ENCODE data around the gene APPBP2.
"Not testable (repeated sequence)": the region's sequence is repeated elsewhere in the genome, so short reads cannot be mapped to it uniquely, and the experiment has no call there.

The APPBP2 gene

DNA sequence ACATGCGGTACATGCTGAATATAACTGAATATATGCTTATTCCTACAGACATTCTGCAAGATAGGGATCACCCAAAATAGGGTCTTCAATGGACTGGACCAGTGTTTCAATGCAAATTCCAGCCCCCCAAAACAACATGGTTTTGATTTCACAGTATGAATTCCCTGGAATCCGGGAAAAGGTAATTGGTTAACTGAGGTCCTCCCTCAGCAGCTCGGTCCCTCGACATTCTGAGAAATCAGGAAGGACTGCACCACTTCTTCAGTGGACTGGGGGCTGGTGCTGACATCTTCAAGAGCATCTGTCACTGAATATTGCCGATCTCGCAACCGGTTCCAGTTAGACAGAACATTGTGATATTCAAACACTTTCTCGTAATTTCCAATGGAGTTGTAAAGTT, 78.7 kb downstream of the APPBP2 start:
- no peak for DNase-seq
- in situ Hi-C loops (cut with MboI; ENCODE audit: low pct_unique_long_range_greater_than_20kb, low sequenced_read_pairs): no loop called here

GRCh38 chr17:60445144-60445543, 80.9 kb downstream of the APPBP2 start:
- in situ Hi-C loops (cut with MboI; ENCODE audit: low pct_unique_long_range_greater_than_20kb, low sequenced_read_pairs): no loop called here
- no peak for DNase-seq

DNA sequence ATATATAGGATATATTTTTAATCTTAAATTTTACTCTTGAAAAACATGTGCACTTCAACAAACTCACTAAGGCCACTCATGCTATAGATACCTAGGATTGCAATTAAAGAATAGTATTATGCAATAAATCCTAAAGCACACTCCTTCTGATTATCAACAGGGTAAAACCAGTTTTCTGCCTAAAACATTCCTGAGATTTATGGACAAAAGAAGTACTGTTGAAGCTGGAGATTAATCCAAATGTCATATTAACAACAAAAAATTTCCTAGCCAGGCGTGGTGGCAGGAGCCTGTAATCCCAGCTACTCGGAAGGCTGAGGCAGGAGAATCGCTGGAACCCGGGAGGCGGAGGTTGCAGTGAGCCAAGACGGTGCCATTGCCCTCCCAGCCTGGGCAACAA, 82.3 kb downstream of the APPBP2 start:
- no peak for DNase-seq
- in situ Hi-C loops (cut with MboI; ENCODE audit: low pct_unique_long_range_greater_than_20kb, low sequenced_read_pairs): no loop called here

DNA sequence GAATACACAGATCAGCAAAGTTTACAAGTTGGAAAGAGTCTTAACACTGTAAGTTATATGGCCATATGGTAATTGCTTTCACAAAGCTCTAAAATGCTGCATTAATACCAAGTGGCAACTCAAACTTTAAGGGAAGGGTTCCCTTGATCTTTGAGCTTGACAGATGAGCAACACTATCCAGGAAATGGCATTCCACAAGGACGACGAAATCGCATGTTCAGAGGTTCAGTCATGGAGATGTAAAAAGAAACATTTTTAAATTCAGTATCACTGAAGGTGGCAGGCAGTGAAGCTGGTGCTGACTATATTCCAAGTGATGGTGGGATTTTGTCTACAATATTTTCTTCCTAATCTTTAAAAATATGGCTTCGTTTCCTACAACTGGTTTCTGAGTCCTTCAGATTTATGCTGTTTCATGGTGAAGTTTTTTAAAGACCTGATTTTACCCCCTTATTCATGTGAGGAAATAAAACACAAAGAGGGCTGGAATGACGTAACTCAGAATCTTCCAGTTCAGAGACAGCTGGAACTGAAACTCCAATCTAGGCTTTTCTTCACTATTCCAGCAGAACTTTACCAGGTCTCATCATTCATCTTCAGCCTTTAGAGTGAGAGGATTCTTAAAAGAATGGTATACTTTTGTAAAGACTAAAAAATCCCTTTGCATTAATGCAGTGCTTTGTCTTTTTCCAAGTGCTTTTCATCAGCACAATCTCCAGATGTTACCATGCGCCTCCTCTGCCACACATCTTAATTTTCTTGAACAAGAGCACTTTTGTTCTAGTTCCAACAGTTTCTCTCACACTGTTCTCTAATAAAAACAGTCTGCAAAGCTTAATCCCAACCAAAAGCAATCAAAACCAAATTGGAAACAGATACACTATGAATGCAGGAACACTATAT, 83.5 kb downstream of the APPBP2 start:
- DNase-seq: no peak
- in situ Hi-C loops (cut with MboI; ENCODE audit: low pct_unique_long_range_greater_than_20kb, low sequenced_read_pairs): no loop called here

DNA sequence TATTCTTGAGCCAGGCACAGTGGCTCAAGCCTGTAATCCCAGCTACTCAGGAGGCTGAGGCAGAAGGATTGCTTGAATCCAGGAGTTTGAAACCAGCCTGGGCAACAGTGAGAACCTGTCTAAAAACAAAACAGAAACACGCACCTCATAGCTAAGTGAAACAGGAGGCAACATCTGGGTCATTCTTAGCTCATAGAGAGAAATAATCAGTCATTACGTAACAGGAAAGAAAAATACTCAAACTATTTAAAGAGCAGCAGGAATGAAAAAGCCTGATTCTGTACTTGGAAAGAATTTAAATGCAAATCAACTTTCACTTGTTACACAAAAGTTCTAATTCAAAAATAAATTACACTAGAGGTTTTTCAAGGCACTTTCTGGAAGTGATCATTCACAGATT, 86.5 kb downstream of the APPBP2 start:
- DNase-seq: peak; percentile 36
- in situ Hi-C loops (cut with MboI; ENCODE audit: low pct_unique_long_range_greater_than_20kb, low sequenced_read_pairs): no loop called here

- DNase-seq: no peak
- in situ Hi-C loops (cut with MboI; ENCODE audit: low pct_unique_long_range_greater_than_20kb, low sequenced_read_pairs): no loop called here
Observed at GRCh38 chr17:60436676-60437075, 89.4 kb downstream of the APPBP2 start.

DNA sequence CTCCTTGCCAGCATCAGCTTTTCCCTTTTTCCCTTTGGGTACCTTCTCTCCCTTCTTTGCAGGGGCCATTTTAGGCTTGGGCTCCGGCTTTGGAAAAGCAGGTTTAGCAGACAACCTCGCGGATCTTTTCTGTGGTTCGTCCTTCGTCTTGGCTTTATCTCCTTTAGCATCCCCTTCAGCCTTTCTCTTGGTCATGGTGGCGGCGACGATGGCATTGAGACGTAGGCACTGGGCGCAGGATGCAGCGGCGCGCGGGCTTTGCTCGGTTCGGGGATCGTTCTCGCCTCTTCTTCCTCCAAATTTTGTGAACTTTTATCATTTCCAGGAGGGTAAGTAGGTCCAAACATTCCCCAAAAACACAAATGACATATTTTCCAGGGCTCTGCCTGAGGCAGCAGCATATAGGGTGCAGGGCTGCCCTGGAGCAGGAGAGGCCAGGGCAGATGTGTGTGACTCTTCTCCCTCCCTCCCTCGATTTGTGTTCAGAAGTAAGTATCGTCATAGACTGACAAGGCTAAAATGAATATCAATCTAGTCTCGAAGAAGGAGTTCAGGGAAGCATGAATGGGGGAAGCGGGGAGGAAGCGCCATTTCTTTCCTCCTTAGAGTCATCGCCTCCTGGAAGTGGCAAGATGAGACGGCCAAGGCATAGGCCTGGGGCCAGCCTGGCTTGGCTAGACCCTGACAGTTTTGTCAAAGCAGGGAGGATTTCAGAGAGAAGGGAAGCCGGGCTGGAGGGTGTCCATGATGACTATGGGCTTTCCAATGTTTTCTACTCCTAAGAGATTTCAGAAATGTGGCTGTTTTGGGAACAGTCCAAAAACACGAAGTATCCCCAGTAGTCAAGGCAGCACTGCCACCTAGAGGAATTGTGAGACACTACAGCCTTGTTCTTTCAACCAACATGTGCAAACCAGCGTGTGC, 90.5 kb downstream of the APPBP2 start:
- in situ Hi-C loops (cut with MboI; ENCODE audit: low pct_unique_long_range_greater_than_20kb, low sequenced_read_pairs): no loop called here

GRCh38 chr17:60433021-60433997, 92.7 kb downstream of the APPBP2 start:
- DNase-seq; in situ Hi-C loops (cut with MboI; ENCODE audit: low pct_unique_long_range_greater_than_20kb, low sequenced_read_pairs): not testable (repeated sequence)

More for the DNA sequence above, 90.5 kb downstream of the APPBP2 start:
- DNase-seq: peak; percentile 88

GRCh38 chr17:60430561-60430960, 95.5 kb downstream of the APPBP2 start:
- in situ Hi-C loops (cut with MboI; ENCODE audit: low pct_unique_long_range_greater_than_20kb, low sequenced_read_pairs): not testable (repeated sequence)

DNA sequence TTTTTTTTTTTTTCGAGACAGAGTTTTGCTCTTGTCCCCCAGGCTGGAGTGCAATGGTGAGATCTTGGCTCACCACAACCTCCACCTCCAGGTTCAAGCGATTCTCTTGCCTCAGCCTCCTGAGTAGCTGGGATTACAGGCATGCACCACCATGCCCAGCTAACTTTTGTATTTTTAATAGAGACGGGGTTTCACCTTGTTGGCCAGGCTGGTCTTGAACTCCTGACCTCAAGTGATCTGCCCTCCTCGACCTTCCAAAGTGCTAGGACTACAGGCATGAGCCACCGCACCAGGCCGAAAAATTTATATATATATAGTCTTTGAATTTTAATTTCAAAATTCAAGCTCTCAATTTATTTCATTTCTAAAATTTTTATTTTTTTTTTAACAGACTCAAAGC, 97.6 kb downstream of the APPBP2 start:
- in situ Hi-C loops (cut with MboI; ENCODE audit: low pct_unique_long_range_greater_than_20kb, low sequenced_read_pairs); DNase-seq: not testable (repeated sequence)

More at GRCh38 chr17:60430561-60430960, 95.5 kb downstream of the APPBP2 start:
- DNase-seq: not testable (repeated sequence)

DNA sequence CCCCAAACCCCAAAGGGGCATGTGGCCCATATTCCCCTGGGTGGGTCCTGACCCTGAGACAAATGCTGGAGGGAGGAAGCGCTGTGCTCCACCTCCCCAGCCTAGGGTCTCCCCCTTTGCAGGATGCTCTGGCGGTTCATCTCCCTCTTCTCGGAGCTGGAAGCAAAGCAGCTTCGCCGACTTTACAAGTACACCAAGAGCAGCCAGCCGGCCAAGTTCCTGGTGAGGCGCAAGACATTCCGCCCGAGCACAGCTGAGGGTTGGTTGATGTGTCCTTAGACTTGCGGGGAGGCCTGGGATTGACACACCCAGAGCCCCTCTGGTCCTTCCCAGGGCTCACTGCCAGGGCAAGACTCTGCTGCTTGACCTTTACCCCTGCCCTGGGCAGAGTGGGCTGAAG, 99.4 kb downstream of the APPBP2 start:
- in situ Hi-C loops (cut with MboI; ENCODE audit: low pct_unique_long_range_greater_than_20kb, low sequenced_read_pairs): no loop called here
- no peak for DNase-seq

DNA sequence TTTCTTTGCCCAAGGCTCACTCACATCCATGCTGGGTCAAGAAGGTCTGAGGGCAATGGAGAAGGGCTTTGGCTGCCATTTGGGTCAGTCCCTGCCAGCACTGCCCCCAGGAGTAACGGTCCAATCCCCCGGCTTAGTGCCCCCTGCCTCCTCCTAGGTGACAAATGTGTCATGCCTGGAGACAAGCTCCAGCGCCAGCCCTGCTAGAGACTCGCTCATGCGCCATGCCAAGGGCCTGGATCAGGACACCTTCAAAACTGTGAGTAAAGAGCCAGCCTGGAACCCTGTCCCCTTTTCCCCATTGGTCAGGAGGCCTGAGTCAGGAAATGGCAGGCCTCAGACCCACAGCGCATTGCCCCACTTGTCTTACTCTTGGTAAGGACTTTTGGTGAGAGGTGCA, 100.4 kb downstream of the APPBP2 start:
- in situ Hi-C loops (cut with MboI; ENCODE audit: low pct_unique_long_range_greater_than_20kb, low sequenced_read_pairs): no loop called here

DNA sequence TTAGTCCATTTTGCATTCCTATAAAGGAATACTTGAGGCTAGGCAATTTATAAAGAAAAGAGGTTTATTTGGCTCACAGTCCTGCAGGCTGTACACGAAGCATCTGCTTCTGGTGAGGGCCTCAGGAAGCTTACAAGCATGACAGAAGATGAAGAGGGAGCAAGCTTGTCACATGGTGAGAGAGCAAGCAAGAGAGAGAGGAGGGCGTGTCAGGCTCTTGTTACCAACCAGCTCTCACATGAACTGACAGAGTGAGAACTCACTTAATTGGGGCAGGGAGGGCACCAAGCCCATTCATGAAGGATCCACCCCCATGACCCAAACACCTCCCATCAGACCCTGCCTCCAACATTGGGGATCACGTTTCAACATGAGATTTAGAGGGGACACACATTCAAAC, 102.2 kb downstream of the APPBP2 start:
- in situ Hi-C loops (cut with MboI; ENCODE audit: low pct_unique_long_range_greater_than_20kb, low sequenced_read_pairs): no loop called here
- no peak for DNase-seq

More for the DNA sequence above, 100.4 kb downstream of the APPBP2 start:
- DNase-seq: no peak

DNA sequence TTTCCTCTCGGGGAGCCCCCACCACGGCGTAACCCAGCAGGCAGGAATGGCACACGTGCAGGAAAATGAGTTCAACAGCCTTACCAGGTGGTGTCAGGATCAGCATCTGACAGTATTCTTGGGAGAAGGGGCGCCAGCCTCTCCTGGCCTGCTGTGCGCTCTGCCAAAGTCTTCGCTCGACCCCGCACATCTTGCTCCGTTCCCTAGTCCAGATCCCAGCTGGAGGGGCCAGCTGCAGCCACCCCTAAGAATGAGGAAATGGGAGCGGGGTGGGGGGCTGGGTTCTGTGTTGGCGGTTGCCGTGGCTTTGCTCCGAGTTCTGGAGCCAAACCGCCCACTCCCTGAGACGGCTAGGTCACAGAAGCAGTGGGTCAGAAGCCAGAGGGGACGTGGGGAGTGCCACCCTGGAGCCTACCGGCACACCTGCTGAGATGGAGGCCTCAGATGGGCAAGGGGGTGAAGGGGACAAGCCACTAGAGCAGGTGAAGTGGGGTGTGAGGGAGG, 103.8 kb downstream of the APPBP2 start, which contains the start of gene CHCT1:
CHCT1 (plus strand) TSS at position 328 of the 504 bp plus-strand sequence; CDS start at position 432, 104 bp downstream.
- in situ Hi-C loops (cut with MboI; ENCODE audit: low pct_unique_long_range_greater_than_20kb, low sequenced_read_pairs): no loop called here
- peak; percentile 61 for DNase-seq

DNA sequence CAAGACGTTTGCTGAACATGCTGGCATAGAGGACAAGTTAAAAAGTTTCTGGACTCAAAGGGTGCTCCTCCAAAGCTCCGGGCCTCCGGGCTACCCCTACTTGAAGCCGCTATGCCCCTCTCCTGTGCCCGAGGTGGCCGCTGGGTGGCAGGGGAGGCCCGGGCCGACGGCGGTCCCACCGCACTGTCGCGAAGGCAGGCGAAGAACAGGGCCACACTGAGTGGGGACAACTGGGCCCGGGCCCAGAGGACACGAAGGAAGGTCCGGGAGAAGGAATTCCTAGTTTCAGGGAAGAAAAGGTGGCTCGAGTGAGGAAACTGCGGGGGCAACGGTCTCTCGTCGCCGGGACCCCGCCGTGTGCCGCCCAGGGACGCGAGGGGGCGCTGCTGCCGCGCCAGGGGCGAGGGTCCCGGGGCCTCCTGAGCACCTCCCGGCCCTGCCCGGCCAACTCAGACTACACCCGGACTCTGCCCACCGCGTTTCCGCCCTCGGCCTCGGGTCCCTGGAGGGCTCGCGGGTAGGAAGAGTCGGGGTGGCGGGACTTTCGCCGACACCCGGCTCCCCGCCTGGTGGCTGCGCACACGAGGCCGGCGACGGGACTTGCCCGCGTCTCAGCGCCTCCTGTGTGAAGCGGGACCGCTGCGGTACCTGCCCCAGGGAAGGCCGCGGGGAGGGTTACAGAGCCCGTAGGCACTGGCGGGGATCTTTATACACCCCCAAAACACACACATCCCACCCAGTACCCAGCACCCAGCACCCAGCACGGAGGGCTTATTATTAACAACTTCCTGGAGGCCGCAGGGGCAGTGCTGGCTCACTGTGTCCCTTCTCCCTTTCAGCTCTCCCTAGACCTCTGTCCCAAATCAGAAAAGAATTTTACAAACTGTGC, 104.5 kb downstream of the APPBP2 start:
- DNase-seq: peak; percentile 85
- in situ Hi-C loops (cut with MboI; ENCODE audit: low pct_unique_long_range_greater_than_20kb, low sequenced_read_pairs): no loop called here

DNA sequence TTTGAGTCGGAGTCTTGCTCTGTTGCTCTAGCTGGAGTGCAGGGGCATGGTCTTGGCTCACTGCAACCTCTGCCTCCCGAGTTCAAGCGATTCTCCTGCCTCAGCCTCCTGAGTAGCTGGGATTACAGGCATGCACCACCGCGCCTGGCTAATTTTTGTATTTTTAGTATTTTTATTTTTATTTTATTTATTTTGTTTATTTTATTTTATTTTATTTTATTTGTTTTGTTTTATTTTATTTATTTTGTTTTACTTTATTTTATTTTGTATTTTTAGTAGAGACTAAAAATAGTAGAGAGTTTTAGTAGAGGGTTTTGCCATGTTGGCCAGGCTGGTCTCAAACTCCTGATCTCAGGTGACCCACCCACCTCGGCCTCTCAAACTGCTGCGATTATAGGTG, 106.2 kb downstream of the APPBP2 start:
- in situ Hi-C loops (cut with MboI; ENCODE audit: low pct_unique_long_range_greater_than_20kb, low sequenced_read_pairs); DNase-seq: not testable (repeated sequence)

- in situ Hi-C loops (cut with MboI; ENCODE audit: low pct_unique_long_range_greater_than_20kb, low sequenced_read_pairs): not testable (repeated sequence)
Observed at GRCh38 chr17:60419003-60419402, 107.0 kb downstream of the APPBP2 start.

More at GRCh38 chr17:60419003-60419402, 107.0 kb downstream of the APPBP2 start:
- DNase-seq: not testable (repeated sequence)
